ENCODE measurements around the gene TSGA10IP. TPM values are rescaled to one million over a fixed set of nuclear protein-coding genes. Genes with fewer than 3 reads are reported as not detected.

Gene TSGA10IP
- polyA plus RNA-seq, 1 experiment, result not detected

- DNase-seq (ENCODE audit: low read depth), result no peak
- Histone ChIP-seq H3K36me3 (ENCODE audit: control insufficient read depth, insufficient read depth, low read length) (peaks cover 46% of the 10 kb centered on the region), H3K4me3 (ENCODE audit: low read depth, low read length) (no peak overlapping the region), H3K27me3 (ENCODE audit: control insufficient read depth, insufficient read depth, low read length) (no peaks in the 10 kb centered on the region)
- TF ChIP-seq, protein P1, sequence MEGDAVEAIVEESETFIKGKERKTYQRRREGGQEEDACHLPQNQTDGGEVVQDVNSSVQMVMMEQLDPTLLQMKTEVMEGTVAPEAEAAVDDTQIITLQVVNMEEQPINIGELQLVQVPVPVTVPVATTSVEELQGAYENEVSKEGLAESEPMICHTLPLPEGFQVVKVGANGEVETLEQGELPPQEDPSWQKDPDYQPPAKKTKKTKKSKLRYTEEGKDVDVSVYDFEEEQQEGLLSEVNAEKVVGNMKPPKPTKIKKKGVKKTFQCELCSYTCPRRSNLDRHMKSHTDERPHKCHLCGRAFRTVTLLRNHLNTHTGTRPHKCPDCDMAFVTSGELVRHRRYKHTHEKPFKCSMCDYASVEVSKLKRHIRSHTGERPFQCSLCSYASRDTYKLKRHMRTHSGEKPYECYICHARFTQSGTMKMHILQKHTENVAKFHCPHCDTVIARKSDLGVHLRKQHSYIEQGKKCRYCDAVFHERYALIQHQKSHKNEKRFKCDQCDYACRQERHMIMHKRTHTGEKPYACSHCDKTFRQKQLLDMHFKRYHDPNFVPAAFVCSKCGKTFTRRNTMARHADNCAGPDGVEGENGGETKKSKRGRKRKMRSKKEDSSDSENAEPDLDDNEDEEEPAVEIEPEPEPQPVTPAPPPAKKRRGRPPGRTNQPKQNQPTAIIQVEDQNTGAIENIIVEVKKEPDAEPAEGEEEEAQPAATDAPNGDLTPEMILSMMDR (IDR thresholded peaks at IDR 0.05; ENCODE audit: insufficient read depth, low read depth, low read length), result no peak
- CTCF ChIA-PET, result interaction anchor here (0.6 kb wide), 1 partner anchor 420 kb away, joined by 3 read pairs; no protein-coding TSS in a partner anchor
- POLR2A ChIA-PET, result no interaction called here
Observed at GRCh38 chr11:65968600-65969482, 23.6 kb downstream of the TSGA10IP start.

DNA sequence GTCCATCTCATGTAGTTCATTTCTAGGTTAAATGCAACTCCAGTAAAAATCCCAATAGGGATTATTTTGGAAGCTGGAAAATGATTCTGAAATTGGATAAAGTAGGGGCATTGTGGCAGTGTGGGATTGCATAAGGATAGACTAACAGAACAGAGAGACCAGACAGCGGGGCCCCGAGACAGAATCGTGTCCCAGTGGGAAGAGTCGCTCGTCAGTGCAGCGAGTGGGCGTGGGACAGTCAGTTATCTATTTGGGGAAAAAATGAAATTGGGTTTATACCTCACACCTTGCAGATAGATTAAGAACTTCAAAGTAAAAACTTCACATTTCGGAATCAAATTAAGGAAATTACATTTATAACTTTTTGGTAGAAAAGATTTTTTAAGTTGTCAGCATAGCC, 26.8 kb downstream of the TSGA10IP start:
- TF ChIP-seq, protein P1 (IDR thresholded peaks at IDR 0.05; ENCODE audit: insufficient read depth, low read depth, low read length), result no peak
- Histone ChIP-seq H3K27me3 (ENCODE audit: control insufficient read depth, insufficient read depth, low read length) (no peaks in the 10 kb centered on the region), H3K4me3 (ENCODE audit: low read depth, low read length) (no peak overlapping the region), H3K36me3 (ENCODE audit: control insufficient read depth, insufficient read depth, low read length) (peaks cover 26% of the 10 kb centered on the region)
- DNase-seq (ENCODE audit: low read depth), result no peak
- ChIA-PET CTCF (interaction anchor here (1.4 kb wide), 2 partner anchors 73 to 87 kb away, joined by 3 to 7 read pairs; no protein-coding TSS in a partner anchor), POLR2A (no interaction called here)

DNA sequence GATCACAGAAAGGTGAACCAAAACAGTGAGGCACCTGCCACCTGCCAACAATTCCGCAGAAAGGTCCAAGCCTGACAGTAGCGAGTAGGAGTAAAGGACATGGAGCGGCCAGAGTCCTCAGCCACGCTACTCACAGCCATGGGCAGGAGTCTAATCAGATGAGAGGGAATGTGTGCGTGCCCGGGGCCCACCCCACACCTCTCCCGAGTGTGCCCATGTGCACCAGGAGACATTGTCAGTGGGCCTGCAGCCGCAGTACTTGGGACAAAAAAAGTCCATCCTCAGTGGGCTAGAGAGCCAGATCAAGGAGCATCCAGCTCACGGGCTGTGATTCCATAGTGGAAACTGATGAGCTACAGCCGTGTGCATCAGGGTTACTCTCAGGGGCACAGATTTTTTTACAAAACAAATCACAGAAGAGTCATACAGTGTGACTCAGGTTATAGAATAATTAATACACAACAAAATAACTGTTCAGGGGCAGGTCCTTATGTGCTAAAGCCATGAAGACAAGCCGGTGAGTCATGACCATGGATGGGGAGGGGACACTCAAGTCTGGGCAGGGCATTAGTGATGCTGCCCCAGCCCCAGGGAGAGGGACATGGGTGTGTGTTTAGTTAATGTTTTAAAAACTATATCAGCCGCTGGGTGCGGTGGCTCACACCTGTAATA, 28.3 kb downstream of the TSGA10IP start:
- no peak for DNase-seq (ENCODE audit: low read depth)
- CTCF ChIA-PET, result no interaction called here
- no peaks in the 10 kb centered on the region for H3K27me3 ChIP-seq (ENCODE audit: control insufficient read depth, insufficient read depth, low read length)
- peaks cover 27% of the 10 kb centered on the region for H3K36me3 ChIP-seq (ENCODE audit: control insufficient read depth, insufficient read depth, low read length)
- TF ChIP-seq, protein P1 (IDR thresholded peaks at IDR 0.05; ENCODE audit: insufficient read depth, low read depth, low read length), result no peak
- no peak overlapping the region for H3K4me3 ChIP-seq (ENCODE audit: low read depth, low read length)
- POLR2A ChIA-PET, result no interaction called here

GRCh38 chr11:65975771-65976170, 30.5 kb downstream of the TSGA10IP start:
- no peak for DNase-seq (ENCODE audit: low read depth)
- no peak overlapping the region for H3K4me3 ChIP-seq (ENCODE audit: low read depth, low read length)
- peaks cover 21% of the 10 kb centered on the region for H3K36me3 ChIP-seq (ENCODE audit: control insufficient read depth, insufficient read depth, low read length)
- TF ChIP-seq, protein P1 (IDR thresholded peaks at IDR 0.05; ENCODE audit: insufficient read depth, low read depth, low read length), result no peak
- ChIA-PET CTCF (interaction anchor here (1.4 kb wide), 1 partner anchor 9 kb away, joined by 4 read pairs; no protein-coding TSS in a partner anchor), POLR2A (no interaction called here)
- no peaks in the 10 kb centered on the region for H3K27me3 ChIP-seq (ENCODE audit: control insufficient read depth, insufficient read depth, low read length)
